ENCODE data around the gene NEU3.
"Not testable (repeated sequence)": the region's sequence is repeated elsewhere in the genome, so short reads cannot be mapped to it uniquely, and the experiment has no call there.

NEU3 gene

GRCh38 chr11:74981888-74982287 is 6.8 kb upstream of the NEU3 start:
- no peak for DNase-seq

GRCh38 chr11:74984070-74984469 is 4.7 kb upstream of the NEU3 start:
- no peak for DNase-seq

GRCh38 chr11:74984730-74985129 is 4.0 kb upstream of the NEU3 start:
- no peak for DNase-seq

- DNase-seq: no peak
These were observed 516 bp downstream of the NEU3 start for GRCh38 chr11:74989260-74989638.

GRCh38 chr11:74990150-74990549 is 1.4 kb downstream of the NEU3 start:
- not testable (repeated sequence) for DNase-seq

DNA sequence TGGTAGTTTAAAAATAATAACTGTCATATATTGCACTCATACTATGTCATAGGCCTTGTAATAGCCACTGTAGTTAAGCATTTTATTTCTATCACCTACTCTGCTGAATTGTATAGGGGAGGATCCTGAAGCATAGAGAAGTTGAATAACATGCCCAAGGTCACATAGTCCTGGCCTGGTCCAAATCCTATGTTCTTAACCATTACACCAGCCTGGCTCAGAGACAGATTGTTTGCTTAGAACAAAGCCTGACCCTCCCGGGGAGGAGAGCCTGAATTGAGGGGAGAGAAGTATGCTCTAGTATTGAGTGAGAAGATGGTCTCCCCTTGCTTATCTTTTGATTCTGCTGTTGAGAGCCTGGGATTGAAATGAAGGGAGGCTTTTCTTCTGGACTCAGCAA is 2.2 kb downstream of the NEU3 start:
- no peak for DNase-seq

DNA sequence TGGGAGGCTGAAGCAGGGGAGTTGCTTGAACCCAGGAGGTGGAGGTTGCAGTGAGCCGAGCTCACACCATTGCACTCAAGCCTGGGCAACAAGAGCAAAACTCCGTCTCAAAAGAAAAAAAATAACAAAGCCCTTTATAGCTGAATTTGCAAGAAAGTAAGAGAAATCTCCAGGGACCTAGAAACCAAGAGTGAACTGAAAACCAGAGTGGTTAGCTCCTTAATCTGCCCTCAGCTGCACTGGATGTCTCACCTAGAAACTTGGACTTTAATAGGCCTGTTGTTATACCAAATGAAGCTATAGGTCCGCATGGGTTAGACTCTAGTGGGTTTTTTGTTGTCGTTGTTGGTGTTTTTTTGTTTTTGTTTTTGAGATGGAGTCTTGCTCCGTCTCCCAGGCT is 4.1 kb downstream of the NEU3 start:
- DNase-seq: no peak

- DNase-seq: no peak
These were observed 12.2 kb downstream of the NEU3 start for GRCh38 chr11:75000975-75001354.

DNA sequence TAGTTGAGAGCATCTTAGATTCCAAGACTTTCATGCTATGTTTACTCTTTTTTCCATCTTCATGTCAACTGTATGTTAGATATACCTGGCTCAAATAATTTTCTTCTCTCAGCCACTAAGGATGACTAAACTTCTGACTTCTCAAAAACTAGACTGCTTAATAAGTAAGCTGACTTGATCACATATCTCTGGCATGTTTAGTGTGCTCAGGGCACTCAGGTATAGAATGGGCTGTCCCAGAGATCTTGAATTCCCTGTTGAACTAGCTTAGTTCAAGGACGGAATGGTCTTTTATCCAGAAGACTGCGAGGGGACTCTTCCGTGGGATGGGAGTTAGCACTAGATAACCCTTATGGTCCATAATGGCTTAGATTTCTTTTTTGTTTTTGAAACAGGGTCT is 13.0 kb downstream of the NEU3 start:
- no peak for DNase-seq

DNA sequence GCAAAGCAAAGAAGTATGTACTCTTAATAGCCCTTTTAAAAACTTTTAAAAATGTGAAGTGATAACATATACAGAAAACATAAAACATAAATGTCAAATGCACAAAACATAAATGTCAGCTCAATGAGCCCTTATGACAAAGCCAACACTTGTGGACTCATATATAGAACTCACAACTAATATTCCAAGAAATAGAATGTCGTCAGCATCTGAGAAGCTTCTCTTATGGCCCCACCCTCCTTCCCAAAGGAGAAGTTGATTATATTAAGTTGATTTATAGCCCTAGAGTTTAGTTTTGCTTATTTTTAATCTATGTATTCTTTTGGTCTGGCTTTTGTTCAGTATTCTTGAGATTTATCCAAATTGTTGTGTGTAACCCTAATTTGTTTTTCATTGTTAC is 13.8 kb downstream of the NEU3 start:
- no peak for DNase-seq

DNA sequence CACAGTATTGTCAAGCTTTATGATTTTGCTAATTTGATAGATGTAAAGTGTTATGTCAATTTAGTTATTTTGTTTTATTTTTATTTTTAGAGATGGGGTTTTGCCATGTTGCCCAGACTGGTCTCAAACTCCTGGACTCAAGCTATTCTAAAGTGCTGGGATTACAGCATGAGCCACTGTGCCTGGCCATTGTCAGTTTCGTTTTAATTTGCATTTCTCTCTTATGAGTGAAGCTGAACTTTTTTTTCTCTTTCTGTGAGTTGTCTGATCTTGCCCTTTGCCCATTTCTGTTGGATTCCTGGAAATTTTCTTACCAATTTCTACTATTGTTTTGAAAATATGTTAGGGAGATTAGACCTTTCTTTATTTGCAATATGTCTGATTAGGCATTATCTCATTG is 15.5 kb downstream of the NEU3 start:
- no peak for DNase-seq

GRCh38 chr11:75011357-75011756 is 22.6 kb downstream of the NEU3 start:
- no peak for DNase-seq

- no peak for DNase-seq
These were observed 23.1 kb downstream of the NEU3 start for GRCh38 chr11:75011872-75012271.

DNA sequence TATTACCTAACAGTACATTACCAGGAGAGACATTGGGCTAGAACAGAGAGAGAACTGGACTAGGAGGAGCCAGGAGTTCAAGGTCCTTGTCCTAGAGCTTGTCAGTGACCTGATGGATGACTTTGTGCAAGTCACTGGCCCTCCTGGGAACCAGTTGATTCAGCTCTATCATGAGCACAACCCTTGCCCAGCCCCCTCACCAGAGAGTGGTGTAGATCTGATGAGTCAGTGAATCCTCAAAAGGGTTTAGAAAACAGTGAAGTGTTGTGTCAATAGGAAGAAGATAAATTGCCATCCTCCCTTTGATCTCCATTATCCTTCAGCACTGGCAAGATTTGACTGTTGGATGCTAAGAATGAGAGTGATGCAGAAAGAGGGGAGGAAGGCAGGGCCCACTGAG is 24.3 kb downstream of the NEU3 start:
- no peak for DNase-seq

DNA sequence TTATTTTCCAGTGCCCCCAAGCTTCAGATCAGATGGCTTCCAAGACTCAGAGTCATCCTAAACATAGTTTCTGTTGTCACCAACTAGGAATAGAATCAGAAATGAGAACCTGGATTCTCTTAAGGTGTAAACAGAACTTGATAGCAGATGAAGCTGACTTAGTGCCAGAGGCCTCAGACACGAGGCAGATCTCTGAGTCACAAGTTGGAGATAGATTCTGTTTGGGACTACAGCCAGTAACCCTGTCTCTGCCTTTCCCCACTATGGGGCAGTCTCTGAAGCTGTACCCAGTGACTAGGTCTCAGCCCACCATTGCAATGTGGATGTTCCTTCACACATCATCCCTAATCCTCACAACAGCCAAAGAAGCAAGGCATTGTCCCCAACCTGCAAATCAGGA is 25.4 kb downstream of the NEU3 start:
- no peak for DNase-seq

- DNase-seq: not testable (repeated sequence)
These were observed 30.5 kb downstream of the NEU3 start for GRCh38 chr11:75019200-75019599.

GRCh38 chr11:75020328-75020727 is 31.6 kb downstream of the NEU3 start:
- DNase-seq: not testable (repeated sequence)

DNA sequence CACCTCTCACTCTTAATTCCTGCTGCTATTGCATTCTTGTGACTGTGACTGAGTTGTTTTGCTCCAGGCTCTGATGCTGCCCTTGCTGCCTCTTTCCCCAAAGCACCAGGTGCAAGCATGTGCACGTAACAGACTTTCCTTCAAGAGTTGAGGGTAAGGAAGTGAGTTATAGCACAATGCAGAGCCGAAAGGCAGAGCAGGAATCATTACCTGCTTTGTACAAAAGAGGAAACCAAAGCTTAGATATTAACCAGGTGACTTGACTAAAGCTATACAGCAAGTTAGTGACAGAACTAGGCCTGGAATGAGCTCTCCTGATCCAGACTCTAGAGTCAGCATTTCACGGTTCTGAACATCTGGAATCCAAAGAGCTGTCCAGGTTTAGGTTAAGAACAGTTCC is 33.6 kb downstream of the NEU3 start:
- no peak for DNase-seq

GRCh38 chr11:75022759-75023396 is 34.1 kb downstream of the NEU3 start:
- peak in 49 of 51 donors; percentile 6 to 86 (median 59) for DNase-seq

GRCh38 chr11:75023446-75024067 is 34.8 kb downstream of the NEU3 start:
- DNase-seq: peak in 9 of 51 donors; percentile 6 to 61 (median 22)

DNA sequence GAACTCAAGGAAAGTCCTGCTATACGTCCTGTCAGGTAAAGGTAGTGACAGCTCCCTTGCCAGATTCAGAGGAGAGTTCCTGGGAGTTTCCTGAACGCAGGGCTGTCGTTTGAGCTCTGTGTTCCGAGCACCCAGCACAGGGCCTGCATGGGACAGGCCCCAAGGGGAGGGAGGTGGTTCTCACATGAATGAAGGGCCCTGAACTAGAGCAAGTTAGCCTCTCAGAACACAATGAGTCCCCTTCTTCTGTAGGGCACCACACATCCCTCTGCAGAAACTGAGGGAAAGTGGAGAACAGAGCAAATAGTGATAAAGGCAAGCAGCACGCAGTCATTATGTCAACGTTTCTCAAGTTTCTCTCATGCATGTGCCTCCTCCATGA is 35.3 kb downstream of the NEU3 start:
- DNase-seq: peak in 18 of 51 donors; percentile 7 to 61 (median 22)

DNA sequence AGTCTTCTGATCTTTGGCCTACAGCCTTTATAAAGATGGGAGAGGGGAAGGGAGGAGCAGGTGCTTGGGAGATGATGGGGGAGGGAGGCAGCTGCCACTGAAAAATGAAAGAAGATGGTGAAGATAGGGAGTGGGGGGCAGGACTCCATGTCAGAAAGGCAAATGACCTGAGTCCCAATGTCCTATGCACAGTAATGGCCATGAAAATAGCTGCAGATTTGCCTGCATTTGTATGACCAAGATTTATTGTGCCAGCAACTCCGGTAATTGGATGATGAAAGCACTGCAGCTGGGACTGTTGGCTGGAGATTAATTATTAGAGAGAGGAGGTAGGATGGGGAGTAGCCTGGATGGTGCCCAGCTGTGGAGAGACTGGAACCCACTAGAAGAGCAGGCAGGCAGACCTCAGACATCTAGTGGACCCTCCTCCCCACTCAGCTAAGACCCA is 36.1 kb downstream of the NEU3 start:
- peak in 12 of 51 donors; percentile 2 to 29 (median 14) for DNase-seq

GRCh38 chr11:75025561-75025960 is 36.8 kb downstream of the NEU3 start:
- no peak for DNase-seq

- DNase-seq: no peak
These were observed 39.6 kb downstream of the NEU3 start for GRCh38 chr11:75028321-75028720.

All from hypothalamus (tissue), 51 donors.